ENCODE data around the gene MOSMO.

GRCh38 chr16:22126037-22126558, 118.2 kb downstream of the MOSMO start:
- TF ChIP-seq CTCF (IDR thresholded peaks at IDR 0.05) (no peak), POLR2A (IDR thresholded peaks at IDR 0.05) (no peak)

Data from right lobe of liver (tissue), 4 donors.